Activated effector memory CD4-positive, alpha-beta T cell treated with Interleukin-2 at 50 U/mL for 16 hours (primary cell): Measurements from ENCODE around the gene KCNN1.
"Not testable (repeated sequence)": the region's sequence is repeated elsewhere in the genome, so short reads cannot be mapped to it uniquely, and the experiment has no call there.

Experiments used
- DNase-seq: peaks from one replicate; pipeline ENCODE4 v3.0.0-alpha.2; 2020

The KCNN1 gene

GRCh38 chr19:17969096-17969792 is 2.3 kb downstream of the KCNN1 start:
- DNase-seq = no peak

GRCh38 chr19:17972230-17972629 is 5.3 kb downstream of the KCNN1 start:
- no peak for DNase-seq

GRCh38 chr19:17973759-17974158 is 6.9 kb downstream of the KCNN1 start:
- DNase-seq = no peak

- DNase-seq = no peak
These were observed 7.6 kb downstream of the KCNN1 start for GRCh38 chr19:17974551-17974950.

- DNase-seq = no peak
These were observed 8.1 kb downstream of the KCNN1 start for GRCh38 chr19:17975032-17975431.

GRCh38 chr19:17977021-17977420 is 10.1 kb downstream of the KCNN1 start:
- DNase-seq = no peak

DNA sequence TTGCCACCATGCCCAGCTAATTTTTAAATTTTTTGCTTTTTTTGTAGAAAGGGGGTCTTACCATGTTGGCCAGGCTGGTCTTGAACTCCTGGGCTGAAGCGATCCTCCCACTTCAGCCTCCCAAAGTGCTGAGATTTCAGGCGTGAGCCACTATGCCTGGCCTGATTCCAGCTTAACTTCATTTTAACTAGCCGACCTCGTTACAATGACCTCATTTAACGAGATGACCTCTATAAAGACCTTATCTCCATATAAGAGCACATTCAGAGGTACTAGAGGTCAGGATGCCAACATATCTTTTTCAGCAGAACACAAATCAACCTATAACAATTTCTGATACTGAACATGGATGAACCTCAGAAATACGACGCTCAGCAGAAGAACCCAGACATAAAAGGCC is 10.6 kb downstream of the KCNN1 start:
- DNase-seq = no peak

DNA sequence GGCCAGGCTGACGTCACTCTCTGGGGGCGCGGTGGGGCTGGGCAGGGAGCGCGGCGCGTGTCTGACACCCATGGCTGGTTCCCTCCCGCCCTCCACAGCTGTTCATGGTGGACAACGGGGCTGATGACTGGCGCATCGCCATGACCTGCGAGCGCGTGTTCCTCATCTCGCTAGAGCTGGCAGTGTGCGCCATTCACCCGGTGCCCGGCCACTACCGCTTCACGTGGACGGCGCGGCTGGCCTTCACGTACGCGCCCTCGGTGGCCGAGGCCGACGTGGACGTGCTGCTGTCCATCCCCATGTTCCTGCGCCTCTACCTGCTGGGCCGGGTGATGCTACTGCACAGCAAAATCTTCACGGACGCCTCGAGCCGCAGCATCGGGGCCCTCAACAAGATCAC is 14.7 kb downstream of the KCNN1 start:
- no peak for DNase-seq

- no peak for DNase-seq
These were observed 15.5 kb downstream of the KCNN1 start for GRCh38 chr19:17982430-17982829.

DNA sequence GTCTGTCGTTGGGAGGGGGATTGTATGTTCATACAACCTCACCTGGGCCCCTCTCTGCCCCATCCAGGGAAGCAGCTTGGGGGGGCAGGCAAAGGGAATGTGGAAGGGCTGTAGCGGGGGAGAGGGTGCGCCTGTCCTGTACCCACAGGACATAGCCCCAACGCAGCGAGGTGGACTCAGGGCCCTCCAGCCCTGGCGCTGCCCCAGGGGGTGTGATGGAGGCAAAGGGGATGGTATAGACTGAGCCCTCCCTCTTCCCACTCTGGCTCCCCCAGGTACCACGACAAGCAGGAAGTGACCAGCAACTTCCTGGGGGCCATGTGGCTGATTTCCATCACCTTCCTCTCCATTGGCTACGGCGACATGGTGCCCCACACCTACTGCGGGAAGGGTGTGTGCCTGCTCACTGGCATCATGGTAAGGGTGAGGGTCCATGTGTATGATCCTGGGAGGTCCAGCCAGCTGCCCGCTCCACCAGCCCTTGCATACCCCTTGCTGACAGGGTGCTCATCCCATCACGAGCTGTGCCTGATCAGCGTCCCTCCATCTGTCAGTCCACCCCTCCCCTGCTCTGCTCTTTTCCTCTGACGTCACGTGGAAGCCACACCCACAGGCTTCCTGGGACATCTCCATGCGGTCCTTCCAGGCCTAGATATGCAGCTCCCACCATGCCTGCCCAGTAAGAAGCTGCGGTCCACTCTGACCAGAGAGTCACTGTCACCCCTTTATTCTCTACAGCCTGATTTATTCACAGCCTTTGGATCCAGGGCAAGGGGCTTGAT is 18.3 kb downstream of the KCNN1 start:
- DNase-seq = no peak

GRCh38 chr19:17986569-17986968 is 19.7 kb downstream of the KCNN1 start:
- not testable (repeated sequence) for DNase-seq

GRCh38 chr19:17988161-17988560 is 21.3 kb downstream of the KCNN1 start:
- DNase-seq = no peak

DNA sequence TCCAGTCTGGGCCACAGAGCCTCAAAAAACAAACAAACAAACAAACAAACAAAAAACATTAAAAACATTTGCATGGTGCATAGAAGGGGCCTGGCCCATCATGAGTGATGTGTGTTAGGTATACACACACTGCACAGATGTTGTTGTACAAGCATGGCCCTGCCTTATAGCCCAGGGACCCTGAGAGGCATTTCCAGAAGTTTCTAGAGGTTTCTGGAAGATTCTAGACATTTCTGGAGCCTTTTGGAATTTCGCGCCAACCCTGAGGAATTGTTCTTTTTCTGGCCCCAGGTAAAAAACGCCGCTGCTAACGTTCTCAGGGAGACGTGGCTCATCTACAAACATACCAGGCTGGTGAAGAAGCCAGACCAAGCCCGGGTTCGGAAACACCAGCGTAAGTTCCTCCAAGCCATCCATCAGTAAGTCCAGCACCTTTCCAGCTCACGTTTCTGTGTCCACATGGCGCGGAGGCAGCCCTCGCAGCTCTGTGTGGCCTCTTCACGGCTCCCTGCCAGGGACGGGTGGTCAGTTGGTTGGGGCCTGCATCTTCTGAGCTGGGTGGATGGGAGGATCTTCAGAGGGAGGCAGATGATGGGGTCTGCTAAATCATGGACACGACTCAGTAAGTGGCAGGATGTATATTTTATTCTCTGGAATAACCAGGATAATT is 22.7 kb downstream of the KCNN1 start:
- no peak for DNase-seq

DNA sequence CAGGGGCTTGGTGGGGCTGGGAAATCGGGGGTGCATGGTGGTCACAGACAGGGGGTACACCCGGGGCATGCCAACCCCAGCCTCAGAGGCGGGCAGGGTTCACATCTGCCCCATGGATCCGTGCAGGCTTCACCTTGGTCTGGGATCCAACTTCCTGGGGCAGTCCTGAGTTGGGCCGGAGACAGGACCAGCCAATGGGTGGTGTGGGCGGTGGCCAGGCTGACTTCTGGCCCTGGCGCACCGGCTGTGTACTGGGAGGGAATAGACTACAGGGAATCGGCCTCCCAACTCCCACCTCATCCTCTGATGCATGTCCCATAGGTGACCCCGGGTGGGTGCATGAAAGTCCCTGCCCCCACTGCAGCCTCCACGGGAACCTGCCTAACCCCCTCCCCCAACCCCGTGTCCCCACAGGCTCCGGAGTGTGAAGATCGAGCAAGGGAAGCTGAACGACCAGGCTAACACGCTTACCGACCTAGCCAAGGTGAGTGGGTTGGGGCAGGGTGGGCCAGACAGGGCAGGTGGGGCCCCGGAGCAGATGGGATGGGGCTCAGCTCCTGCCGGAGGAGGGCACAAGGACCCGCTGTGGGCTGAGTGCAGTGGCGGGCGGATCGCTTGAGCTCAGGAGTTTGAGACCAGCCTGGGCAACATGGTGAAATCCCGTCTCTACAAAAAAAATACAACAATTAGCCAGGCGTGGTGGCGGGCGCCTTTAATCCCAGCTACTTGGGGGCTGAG is 26.3 kb downstream of the KCNN1 start:
- DNase-seq = no peak

DNA sequence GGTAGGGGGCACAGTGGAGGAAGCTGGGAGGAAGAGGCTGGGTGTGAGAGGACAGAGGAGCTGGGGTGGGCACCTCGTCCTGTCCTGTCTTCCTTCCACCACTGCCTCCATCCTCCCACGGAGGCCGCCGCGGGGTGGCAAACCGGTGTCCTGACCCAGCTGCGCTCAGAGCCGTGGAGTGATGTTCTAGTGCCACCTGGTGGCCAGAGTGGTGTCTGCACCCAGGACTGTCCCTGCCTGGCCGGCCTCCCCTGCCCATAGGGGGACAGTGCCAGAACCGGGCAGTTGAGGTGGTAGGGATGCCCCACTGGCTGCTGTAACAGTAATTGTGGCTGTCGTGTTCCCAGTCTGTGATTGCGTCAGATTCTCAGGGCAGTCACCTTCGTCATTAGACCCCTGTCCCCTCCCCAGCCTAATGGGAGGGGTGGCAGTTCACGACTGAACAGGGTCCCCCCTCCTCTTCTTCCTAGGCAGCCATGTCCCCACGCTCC is 30.0 kb downstream of the KCNN1 start:
- peak; percentile 76 for DNase-seq

DNA sequence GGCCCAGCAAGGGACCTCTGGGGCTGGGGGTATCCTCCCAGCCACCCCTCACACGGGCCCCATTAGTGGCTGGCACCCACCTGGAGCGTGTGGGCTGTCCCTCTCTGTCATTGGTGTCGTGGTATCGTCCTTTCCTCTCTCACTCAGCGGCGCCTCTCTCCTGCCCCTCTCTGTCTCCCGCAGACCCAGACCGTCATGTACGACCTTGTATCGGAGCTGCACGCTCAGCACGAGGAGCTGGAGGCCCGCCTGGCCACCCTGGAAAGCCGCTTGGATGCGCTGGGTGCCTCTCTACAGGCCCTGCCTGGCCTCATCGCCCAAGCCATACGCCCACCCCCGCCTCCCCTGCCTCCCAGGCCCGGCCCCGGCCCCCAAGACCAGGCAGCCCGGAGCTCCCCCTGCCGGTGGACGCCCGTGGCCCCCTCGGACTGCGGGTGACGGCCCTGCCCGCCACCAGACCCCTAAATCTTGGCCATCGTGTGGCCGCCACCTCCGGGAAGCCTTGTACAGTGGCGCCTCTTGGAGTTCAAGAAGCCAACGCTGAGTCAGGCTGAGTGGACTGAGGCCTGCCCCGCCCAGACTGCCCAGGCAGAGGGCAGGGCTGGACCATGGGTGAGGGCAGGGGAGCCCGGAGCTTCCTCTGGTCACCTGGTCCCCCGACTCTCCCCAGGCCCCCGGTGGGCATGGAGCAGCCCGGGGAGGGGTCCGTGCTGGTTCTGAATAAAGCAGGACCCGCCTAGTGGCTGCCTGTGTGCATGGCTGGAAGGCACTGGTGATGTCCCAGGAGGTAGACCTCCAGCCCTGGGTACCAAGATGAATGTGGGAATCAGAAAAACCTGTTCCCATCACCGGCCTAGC is 31.3 kb downstream of the KCNN1 start:
- no peak for DNase-seq

DNA sequence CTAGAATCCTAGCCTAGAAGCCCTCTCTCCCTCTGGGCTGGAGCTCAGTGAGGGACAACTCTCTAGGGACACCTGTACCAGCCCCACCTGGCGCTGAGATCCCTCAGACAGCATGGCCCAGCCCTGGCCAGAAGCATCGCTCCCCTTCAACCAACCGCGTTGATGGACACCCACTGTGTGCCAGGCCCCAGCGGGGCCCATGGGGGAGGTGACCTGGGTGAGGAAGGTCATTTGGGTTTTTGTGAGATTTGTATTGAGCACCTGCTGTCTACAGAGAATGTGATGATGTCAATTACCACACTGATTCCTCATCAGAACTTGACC is 31.9 kb downstream of the KCNN1 start:
- no peak for DNase-seq

DNA sequence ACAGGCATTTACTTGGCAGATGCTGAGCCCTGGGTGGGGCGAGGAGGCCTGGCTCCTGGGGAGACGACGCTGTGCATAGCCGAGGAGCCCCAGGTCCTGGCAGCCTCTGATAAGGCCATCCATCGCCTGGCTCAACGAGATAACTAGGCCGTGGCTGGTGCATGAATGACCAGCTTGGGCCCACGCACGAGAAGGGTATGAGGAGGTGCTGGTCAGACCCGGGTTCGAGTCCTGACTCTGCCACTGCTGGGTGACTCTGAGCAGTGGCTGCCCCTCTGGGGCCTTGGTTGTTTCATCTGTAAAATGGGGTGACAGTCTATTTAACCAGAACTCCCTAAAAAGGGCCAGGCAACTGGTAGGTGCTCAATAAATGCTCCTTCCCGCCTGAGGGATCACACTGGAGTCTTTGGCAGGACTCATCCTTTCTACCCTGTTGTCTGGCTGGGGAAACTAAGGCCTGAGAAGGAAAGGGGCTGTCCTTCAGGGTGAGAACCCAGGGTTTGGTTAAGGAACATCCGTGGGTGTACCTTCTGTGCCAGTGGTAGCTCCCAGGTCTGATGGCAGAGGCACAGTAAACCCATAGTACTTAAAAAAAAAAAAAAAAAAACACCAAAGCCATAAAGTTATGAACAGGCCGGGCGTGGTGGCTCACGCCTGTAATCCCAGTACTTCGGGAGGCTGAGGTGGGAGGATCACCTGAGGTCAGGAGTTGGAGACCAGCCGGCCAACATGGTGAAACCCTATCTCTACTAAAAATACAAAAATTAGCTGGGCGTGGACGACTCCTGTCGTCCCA is 33.0 kb downstream of the KCNN1 start:
- no peak for DNase-seq

- no peak for DNase-seq
These were observed 33.6 kb downstream of the KCNN1 start for GRCh38 chr19:18000480-18000914.

DNA sequence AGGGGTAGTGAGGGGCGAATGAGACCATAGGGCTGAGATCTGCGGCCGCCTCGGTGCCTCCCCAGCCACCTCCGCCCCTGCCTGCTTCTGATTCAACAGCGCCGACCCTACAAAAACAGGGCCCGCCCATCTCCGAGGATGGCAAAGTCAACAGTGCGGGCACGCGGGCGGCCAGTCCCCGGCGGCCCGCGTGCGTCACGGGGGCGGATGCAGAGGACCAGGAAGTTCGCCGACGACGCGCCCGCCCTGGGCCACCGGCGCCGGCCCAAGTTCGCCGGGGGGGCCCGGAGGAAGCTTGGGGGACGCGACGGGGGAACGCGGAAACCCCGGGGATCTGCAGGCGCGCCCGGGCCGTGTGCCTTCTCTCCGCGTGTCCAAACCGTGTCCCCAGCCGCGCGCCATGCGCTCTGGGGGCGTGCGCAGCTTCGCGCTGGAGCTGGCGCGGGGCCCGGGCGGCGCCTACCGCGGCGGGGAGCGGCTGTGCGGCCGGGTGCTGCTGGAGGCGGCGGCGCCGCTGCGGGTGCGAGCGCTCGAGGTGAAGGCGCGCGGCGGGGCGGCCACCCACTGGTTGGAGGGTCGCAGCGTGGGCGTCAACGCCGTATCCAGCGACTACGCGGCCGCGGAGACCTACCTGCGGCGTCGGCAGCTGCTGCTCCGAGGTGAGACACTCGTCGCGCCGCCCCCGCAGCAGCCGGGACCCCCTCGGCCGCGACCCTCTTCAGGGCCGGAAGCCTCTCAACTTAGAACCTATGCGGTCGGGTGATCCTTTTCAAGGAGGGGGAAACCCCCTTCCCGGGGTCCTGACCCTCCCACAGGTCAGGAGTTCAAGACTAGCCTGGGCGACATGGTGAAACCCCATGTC is 34.2 kb downstream of the KCNN1 start:
- peak; percentile 90 for DNase-seq
